K562 (cell line): Measurements from ENCODE around the gene EFEMP2. TPM values are rescaled to one million over a fixed set of nuclear protein-coding genes. Genes with fewer than 3 reads are reported as not detected.

ENCODE experiments used
- KLF6 ChIP-seq: fragments of 250-450 bp; sonication (Bioruptor Pico); IDR thresholded peaks from 2 replicates; pipeline ENCODE4 v1.4.0; 2020; ENCODE audit warnings: mild to moderate bottlenecking, moderate library complexity, borderline replicate concordance
- RUNX1 ChIP-seq: sonication (generic); IDR thresholded peaks from 2 replicates; pipeline ENCODE4 v1.6.1; 2016; ENCODE audit warnings: antibody characterized with exemption, low read depth
- ZNF778 ChIP-seq: fragments of 450-650 bp; formaldehyde crosslinking; IDR thresholded peaks from 2 replicates; pipeline ENCODE4 v1.4.0; 2020; ENCODE audit warnings: mild to moderate bottlenecking, moderate library complexity
- polyA plus RNA-seq, 8 experiments: library from polyadenylated mRNA; depleted of rRNA in 4 of 8; stranded (reverse) in 5 of 8; unstranded in 3 of 8; fragments of >200 nt; fragmentation: Nextera tagmentation in 2 of 8; fragmentation: Illumina TruSeq in 1 of 8; extraction: Ambion mirVana in 2 of 8; extraction: Trizol in 1 of 8; gene quantifications; 2 replicates each; pipeline versions ENCODE4 v1.2.1 to v1.2.3, GENCODE V29; 2011 to 2014; ENCODE audit warnings: inconsistent platforms in 1 of 8, missing spikeins in 1 of 8
- total RNA-seq, 7 experiments: library from RNA; depleted of rRNA in 6 of 7; stranded (reverse); fragments of >200 nt in 6 of 7; fragmentation: Illumina TruSeq in 2 of 7; extraction: Trizol in 2 of 7; gene quantifications; 2 replicates each; pipeline versions ENCODE4 v1.2.1 to v1.2.3, GENCODE V29; 2011 to 2021; ENCODE audit warnings: low replicate concordance in 1 of 7
- TF ChIP-seq, protein P1 (sequence below): fragments of 450-650 bp; IDR thresholded peaks from 2 replicates; pipeline ENCODE4 v1.6.1; 2016; ENCODE audit warnings: mild to moderate bottlenecking, moderate library complexity
- TF ChIP-seq, protein P2 (sequence below): fragments of 250-450 bp; sonication (Bioruptor Pico); IDR thresholded peaks from 2 replicates; pipeline ENCODE4 v1.8.0; 2021; ENCODE audit warnings: moderate library complexity, mild to moderate bottlenecking, inconsistent platforms
- TF ChIP-seq, protein P3 (sequence below): fragments of 450-650 bp; IDR thresholded peaks from 2 replicates; pipeline ENCODE4 v1.6.1; 2016

Gene EFEMP2
- total and polyA plus RNA-seq, 9 of the 15 experiments (the other 6 are each of a cell fraction or from before 2014, with no cell fraction given): 0.07 to 2.9 (median 0.69) TPM; not detected in 1

DNA sequence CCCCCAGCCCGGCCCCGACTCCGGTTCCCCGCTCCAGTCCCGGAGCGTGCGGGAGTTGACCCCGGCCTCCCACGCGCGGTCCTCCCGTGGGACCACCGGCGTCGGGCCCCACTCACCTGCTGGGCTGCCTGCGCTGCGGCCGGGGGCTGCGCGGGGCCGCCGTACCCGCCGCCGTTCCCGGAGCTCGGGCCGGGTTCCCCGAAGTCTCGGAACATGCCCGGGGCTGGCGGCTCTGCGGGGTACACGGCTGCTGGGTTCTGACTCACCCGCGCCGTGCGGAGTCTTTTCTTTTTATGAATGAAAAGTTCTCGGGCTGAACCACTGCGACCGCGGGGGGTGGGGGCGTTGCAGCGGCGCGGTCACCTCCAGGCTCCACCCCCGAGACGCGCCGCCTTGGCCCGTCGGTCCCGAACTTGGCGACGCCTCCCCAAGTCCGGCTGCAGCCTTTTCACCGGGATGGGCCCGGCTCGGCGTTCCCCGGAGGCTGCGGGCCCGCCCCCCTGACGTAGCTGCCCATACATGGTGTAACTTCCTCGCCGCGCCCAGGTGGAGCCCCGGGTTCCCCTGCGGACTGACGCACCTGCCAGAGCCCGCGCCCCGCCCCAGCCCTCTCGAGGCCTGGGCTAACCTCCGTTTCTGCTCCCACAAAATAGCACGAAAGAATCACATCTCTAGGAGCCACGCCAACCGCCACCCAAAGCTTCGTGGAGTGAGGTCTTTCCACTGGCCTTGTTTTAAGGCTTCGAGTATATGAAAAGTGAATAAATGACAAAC, 27.7 kb upstream of the EFEMP2 start, which contains the start of gene FOSL1 (continued):
- TF ChIP-seq, protein P1, sequence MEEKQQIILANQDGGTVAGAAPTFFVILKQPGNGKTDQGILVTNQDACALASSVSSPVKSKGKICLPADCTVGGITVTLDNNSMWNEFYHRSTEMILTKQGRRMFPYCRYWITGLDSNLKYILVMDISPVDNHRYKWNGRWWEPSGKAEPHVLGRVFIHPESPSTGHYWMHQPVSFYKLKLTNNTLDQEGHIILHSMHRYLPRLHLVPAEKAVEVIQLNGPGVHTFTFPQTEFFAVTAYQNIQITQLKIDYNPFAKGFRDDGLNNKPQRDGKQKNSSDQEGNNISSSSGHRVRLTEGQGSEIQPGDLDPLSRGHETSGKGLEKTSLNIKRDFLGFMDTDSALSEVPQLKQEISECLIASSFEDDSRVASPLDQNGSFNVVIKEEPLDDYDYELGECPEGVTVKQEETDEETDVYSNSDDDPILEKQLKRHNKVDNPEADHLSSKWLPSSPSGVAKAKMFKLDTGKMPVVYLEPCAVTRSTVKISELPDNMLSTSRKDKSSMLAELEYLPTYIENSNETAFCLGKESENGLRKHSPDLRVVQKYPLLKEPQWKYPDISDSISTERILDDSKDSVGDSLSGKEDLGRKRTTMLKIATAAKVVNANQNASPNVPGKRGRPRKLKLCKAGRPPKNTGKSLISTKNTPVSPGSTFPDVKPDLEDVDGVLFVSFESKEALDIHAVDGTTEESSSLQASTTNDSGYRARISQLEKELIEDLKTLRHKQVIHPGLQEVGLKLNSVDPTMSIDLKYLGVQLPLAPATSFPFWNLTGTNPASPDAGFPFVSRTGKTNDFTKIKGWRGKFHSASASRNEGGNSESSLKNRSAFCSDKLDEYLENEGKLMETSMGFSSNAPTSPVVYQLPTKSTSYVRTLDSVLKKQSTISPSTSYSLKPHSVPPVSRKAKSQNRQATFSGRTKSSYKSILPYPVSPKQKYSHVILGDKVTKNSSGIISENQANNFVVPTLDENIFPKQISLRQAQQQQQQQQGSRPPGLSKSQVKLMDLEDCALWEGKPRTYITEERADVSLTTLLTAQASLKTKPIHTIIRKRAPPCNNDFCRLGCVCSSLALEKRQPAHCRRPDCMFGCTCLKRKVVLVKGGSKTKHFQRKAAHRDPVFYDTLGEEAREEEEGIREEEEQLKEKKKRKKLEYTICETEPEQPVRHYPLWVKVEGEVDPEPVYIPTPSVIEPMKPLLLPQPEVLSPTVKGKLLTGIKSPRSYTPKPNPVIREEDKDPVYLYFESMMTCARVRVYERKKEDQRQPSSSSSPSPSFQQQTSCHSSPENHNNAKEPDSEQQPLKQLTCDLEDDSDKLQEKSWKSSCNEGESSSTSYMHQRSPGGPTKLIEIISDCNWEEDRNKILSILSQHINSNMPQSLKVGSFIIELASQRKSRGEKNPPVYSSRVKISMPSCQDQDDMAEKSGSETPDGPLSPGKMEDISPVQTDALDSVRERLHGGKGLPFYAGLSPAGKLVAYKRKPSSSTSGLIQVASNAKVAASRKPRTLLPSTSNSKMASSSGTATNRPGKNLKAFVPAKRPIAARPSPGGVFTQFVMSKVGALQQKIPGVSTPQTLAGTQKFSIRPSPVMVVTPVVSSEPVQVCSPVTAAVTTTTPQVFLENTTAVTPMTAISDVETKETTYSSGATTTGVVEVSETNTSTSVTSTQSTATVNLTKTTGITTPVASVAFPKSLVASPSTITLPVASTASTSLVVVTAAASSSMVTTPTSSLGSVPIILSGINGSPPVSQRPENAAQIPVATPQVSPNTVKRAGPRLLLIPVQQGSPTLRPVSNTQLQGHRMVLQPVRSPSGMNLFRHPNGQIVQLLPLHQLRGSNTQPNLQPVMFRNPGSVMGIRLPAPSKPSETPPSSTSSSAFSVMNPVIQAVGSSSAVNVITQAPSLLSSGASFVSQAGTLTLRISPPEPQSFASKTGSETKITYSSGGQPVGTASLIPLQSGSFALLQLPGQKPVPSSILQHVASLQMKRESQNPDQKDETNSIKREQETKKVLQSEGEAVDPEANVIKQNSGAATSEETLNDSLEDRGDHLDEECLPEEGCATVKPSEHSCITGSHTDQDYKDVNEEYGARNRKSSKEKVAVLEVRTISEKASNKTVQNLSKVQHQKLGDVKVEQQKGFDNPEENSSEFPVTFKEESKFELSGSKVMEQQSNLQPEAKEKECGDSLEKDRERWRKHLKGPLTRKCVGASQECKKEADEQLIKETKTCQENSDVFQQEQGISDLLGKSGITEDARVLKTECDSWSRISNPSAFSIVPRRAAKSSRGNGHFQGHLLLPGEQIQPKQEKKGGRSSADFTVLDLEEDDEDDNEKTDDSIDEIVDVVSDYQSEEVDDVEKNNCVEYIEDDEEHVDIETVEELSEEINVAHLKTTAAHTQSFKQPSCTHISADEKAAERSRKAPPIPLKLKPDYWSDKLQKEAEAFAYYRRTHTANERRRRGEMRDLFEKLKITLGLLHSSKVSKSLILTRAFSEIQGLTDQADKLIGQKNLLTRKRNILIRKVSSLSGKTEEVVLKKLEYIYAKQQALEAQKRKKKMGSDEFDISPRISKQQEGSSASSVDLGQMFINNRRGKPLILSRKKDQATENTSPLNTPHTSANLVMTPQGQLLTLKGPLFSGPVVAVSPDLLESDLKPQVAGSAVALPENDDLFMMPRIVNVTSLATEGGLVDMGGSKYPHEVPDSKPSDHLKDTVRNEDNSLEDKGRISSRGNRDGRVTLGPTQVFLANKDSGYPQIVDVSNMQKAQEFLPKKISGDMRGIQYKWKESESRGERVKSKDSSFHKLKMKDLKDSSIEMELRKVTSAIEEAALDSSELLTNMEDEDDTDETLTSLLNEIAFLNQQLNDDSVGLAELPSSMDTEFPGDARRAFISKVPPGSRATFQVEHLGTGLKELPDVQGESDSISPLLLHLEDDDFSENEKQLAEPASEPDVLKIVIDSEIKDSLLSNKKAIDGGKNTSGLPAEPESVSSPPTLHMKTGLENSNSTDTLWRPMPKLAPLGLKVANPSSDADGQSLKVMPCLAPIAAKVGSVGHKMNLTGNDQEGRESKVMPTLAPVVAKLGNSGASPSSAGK: 0 out of 2 replicates have a peak, but pooled peaks have one; percentile 12
- TF ChIP-seq RUNX1 (no peak), ZNF778 (no peak), KLF6 (no peak)
- TF ChIP-seq, protein P2, sequence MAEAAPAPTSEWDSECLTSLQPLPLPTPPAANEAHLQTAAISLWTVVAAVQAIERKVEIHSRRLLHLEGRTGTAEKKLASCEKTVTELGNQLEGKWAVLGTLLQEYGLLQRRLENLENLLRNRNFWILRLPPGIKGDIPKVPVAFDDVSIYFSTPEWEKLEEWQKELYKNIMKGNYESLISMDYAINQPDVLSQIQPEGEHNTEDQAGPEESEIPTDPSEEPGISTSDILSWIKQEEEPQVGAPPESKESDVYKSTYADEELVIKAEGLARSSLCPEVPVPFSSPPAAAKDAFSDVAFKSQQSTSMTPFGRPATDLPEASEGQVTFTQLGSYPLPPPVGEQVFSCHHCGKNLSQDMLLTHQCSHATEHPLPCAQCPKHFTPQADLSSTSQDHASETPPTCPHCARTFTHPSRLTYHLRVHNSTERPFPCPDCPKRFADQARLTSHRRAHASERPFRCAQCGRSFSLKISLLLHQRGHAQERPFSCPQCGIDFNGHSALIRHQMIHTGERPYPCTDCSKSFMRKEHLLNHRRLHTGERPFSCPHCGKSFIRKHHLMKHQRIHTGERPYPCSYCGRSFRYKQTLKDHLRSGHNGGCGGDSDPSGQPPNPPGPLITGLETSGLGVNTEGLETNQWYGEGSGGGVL (CRISPR knock-in tag): no peak
- TF ChIP-seq, protein P3, sequence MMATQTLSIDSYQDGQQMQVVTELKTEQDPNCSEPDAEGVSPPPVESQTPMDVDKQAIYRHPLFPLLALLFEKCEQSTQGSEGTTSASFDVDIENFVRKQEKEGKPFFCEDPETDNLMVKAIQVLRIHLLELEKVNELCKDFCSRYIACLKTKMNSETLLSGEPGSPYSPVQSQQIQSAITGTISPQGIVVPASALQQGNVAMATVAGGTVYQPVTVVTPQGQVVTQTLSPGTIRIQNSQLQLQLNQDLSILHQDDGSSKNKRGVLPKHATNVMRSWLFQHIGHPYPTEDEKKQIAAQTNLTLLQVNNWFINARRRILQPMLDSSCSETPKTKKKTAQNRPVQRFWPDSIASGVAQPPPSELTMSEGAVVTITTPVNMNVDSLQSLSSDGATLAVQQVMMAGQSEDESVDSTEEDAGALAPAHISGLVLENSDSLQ: peak; percentile 48; the same call in 1 of the 2 replicates
